HFFc6 (cell line): ENCODE data around the gene RPUSD1. TPM values are rescaled to one million over a fixed set of nuclear protein-coding genes. Genes with fewer than 3 reads are reported as not detected.
"Not testable (repeated sequence)": the region's sequence is repeated elsewhere in the genome, so short reads cannot be mapped to it uniquely, and the experiment has no call there.

Experiments
- DNase-seq: peaks from one replicate; pipeline ENCODE4 v3.0.0-alpha.2; 2018
- H3K27ac Mint-ChIP-seq: 2 replicates; pipeline ENCODE4 v1.8.0; 2020; ENCODE audit warnings: mild to moderate bottlenecking, mixed read lengths
- H3K27me3 Mint-ChIP-seq: 2 replicates; pipeline ENCODE4 v1.8.0; 2021; ENCODE audit warnings: mild to moderate bottlenecking, moderate library complexity, mixed read lengths; ENCODE audit not compliant: insufficient read depth
- H3K36me3 Mint-ChIP-seq: 2 replicates; pipeline ENCODE4 v1.8.0; 2021; ENCODE audit warnings: low read depth, mixed read lengths
- H3K4me1 Mint-ChIP-seq: 2 replicates; pipeline ENCODE4 v1.8.0; 2020; ENCODE audit warnings: low read depth, mixed read lengths
- H3K4me3 Mint-ChIP-seq: 2 replicates; pipeline ENCODE4 v1.8.0; 2020; ENCODE audit warnings: mild to moderate bottlenecking, moderate library complexity, mixed read lengths
- H3K9me3 Mint-ChIP-seq: 2 replicates; pipeline ENCODE4 v1.8.0; 2020; ENCODE audit warnings: mild to moderate bottlenecking, mixed read lengths
- total RNA-seq, 6 experiments: library from RNA; stranded (reverse); fragmentation: NEBNext Ultra II Directional; extraction: Animal tissue kit (Norgen Biotek cat#: 25700); gene quantifications; 2 replicates in 1 of 6; 3 replicates in 5 of 6; pipeline ENCODE4 v1.2.3, GENCODE V29; 2021
- TF ChIP-seq, protein P1 (sequence below): fragments of 200-600 bp; sonication (generic); IDR thresholded peaks from 2 replicates; pipeline ENCODE4 v1.5.0; 2021; ENCODE audit warnings: antibody characterized with exemption, mild to moderate bottlenecking

RPUSD1 gene
- total RNA-seq, 6 experiments from 2014 or later, result 23.8 to 32.8 (median 25.8) TPM

DNA sequence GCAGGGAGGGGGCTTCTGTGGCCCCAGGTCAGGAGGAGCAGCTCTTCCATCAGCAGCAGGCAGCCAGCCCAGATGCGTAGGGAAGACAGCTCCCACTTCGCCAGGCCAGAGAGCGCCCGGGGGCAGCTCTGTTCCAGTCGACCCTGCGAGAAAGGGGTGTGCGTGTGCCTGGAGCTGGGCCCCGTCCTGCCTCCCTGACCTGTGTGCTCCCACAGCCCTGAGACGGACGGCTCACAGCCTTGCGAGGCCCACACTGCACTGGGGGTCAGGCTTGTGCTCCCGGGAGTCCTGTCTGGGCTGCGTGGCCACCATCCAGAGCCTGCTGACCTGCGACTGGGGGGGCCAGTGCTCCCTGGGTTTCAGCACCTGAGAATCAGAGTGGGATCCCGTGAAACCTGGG, 28.1 kb downstream of the RPUSD1 start:
- H3K27me3 Mint-ChIP-seq, result peaks cover 14% of the 10 kb centered on the region
- H3K4me1 Mint-ChIP-seq, result no peaks in the 10 kb centered on the region; the same call in 1 of the 2 replicates
- no peak overlapping the region for H3K4me3 Mint-ChIP-seq
- TF ChIP-seq, protein P1, sequence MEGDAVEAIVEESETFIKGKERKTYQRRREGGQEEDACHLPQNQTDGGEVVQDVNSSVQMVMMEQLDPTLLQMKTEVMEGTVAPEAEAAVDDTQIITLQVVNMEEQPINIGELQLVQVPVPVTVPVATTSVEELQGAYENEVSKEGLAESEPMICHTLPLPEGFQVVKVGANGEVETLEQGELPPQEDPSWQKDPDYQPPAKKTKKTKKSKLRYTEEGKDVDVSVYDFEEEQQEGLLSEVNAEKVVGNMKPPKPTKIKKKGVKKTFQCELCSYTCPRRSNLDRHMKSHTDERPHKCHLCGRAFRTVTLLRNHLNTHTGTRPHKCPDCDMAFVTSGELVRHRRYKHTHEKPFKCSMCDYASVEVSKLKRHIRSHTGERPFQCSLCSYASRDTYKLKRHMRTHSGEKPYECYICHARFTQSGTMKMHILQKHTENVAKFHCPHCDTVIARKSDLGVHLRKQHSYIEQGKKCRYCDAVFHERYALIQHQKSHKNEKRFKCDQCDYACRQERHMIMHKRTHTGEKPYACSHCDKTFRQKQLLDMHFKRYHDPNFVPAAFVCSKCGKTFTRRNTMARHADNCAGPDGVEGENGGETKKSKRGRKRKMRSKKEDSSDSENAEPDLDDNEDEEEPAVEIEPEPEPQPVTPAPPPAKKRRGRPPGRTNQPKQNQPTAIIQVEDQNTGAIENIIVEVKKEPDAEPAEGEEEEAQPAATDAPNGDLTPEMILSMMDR, result no peak
- DNase-seq, result no peak
- H3K9me3 Mint-ChIP-seq, result no peaks in the 10 kb centered on the region
- H3K27ac Mint-ChIP-seq, result no peak overlapping the region
- H3K36me3 Mint-ChIP-seq, result peaks cover 5% of the 10 kb centered on the region; the same call in 1 of the 2 replicates

DNA sequence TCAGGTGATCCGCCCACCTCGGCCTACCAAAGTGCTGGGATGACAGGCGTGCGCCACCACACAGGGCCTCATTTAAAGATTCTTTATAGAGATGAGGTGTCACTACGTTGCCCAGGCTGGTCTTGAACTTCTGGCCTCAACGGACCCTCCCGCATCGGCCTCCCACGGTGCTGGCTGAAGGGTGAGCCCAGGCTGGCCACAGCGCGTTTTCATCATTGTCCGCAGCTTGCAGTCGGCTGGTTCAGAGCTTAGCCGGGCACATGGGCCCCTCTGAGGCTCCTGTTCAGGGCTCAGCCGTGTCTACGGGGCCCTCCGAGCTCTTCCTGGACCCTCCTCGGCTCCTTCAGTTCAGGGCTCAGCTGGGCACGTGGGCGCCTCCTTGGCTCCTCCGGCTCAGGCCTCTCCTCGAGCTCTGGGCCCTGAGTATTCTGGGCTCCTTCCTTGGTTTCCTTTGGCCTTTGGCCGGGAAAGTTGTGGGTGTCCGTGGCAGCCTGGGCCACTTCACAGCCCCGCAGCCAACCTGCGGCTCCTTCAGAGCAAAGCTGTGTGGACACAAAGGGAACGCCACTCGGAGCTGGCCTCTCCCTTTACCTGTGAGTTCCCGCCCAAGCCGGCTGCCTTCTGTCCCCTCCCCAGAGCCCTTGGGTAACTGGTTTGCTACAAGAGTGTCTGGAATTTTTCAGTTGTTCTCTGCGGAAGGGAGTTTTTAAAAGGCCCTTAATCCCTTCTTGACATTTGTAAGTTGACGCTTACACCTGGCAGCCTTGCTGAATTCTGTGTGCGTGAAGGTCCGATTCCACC, 28.9 kb downstream of the RPUSD1 start:
- DNase-seq, result no peak
- Mint-ChIP-seq H3K9me3 (no peaks in the 10 kb centered on the region), H3K27me3 (peaks cover 14% of the 10 kb centered on the region), H3K36me3 (peaks cover 5% of the 10 kb centered on the region; the same call in 1 of the 2 replicates), H3K4me1 (no peaks in the 10 kb centered on the region; the same call in 1 of the 2 replicates), H3K4me3 (no peak overlapping the region), H3K27ac (no peak overlapping the region)
- TF ChIP-seq, protein P1, result no peak

DNA sequence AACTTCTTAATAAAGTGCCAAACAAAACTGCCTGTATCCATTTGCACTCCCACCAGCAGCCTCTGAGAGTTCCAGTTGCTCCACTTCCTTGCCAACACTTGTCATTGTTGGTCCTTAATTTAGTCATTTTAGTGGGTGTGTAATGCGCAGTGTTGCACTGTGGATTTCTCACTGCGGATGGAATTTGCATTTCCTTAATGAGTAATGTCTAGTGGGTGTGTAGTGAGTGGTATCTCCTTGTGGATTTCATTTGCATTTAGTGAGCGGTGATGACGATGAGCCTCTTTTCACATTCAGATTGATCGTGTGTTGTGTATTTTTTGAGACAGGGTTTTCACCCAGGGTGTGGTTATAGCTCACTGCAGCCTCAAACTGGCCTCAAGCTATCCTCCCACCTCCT, 31.8 kb downstream of the RPUSD1 start:
- H3K4me1 Mint-ChIP-seq, result no peaks in the 10 kb centered on the region; the same call in 1 of the 2 replicates
- peaks cover 5% of the 10 kb centered on the region; the same call in 1 of the 2 replicates for H3K36me3 Mint-ChIP-seq
- TF ChIP-seq, protein P1, result no peak
- no peak overlapping the region for H3K27ac Mint-ChIP-seq
- H3K9me3 Mint-ChIP-seq, result no peaks in the 10 kb centered on the region
- H3K4me3 Mint-ChIP-seq, result no peak overlapping the region
- peaks cover 17% of the 10 kb centered on the region for H3K27me3 Mint-ChIP-seq
- DNase-seq, result no peak

DNA sequence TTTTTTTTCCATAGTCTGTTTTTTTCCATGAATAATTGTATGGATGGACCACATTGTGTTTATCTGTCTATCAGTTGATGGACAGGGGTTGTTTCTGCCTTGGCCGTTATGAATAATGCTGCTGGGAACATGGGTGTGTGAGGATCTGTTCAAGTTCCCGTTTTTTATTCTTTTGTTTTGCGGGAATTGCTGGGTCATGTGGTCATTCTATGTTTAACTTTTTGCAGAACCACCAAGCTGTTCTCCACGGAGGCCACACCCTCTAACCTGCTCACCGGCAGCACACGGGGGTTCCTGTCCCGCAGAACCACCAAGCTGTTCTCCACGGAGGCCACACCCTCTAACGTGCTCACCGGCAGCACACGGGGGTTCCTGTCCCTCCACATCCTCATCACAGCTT, 33.5 kb downstream of the RPUSD1 start:
- Mint-ChIP-seq H3K4me1 (no peaks in the 10 kb centered on the region; the same call in 1 of the 2 replicates), H3K36me3 (peaks cover 5% of the 10 kb centered on the region; the same call in 1 of the 2 replicates), H3K27me3 (peaks cover 14% of the 10 kb centered on the region), H3K4me3 (no peak overlapping the region), H3K27ac (no peak overlapping the region), H3K9me3 (no peaks in the 10 kb centered on the region)
- no peak for DNase-seq
- TF ChIP-seq, protein P1, result no peak

DNA sequence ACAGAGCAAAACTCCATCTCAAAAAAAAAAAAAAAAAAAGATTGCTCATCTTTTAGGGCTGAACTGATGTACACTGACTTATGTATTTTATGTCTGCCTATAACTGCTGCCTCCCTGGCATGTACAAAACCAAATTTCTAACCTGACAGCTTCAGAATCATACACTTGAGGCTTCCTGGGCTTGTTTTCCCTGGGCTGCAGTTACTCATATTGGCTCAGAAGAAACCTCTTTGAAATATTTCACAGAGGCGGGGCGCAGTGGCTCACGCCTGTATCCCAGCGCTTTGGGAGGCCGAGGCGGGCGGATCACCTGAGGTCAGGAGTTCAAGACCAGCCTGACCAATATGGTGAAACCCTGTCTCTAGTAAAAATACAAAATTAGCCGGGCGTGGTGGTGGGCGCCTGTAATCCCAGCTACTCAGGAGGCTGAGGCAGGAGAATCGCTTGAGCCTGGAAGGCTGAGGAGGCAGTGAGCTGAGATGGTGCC, 34.0 kb downstream of the RPUSD1 start:
- not testable (repeated sequence) for DNase-seq, H3K9me3 Mint-ChIP-seq, H3K27ac Mint-ChIP-seq, H3K36me3 Mint-ChIP-seq, H3K4me1 Mint-ChIP-seq, H3K4me3 Mint-ChIP-seq
- peaks cover 12% of the 10 kb centered on the region for H3K27me3 Mint-ChIP-seq

GRCh38 chr16:752007-752312, 36.2 kb downstream of the RPUSD1 start:
- H3K27ac Mint-ChIP-seq, result no peak overlapping the region
- H3K9me3 Mint-ChIP-seq, result no peaks in the 10 kb centered on the region
- peaks cover 6% of the 10 kb centered on the region; the same call in 1 of the 2 replicates for H3K4me1 Mint-ChIP-seq
- DNase-seq, result no peak
- H3K36me3 Mint-ChIP-seq, result peaks cover 5% of the 10 kb centered on the region; the same call in 1 of the 2 replicates
- no peak overlapping the region for H3K4me3 Mint-ChIP-seq
- H3K27me3 Mint-ChIP-seq, result peaks cover 12% of the 10 kb centered on the region
- TF ChIP-seq, protein P1, result no peak
